H9 (cell line): ENCODE data around the gene VLDLR. TPM values are rescaled to one million over a fixed set of nuclear protein-coding genes. Genes with fewer than 3 reads are reported as not detected.

ENCODE experiments used
- DNase-seq: peaks from one replicate; pipeline ENCODE4 v3.0.0-alpha.2; 2017
- H2AFZ ChIP-seq: one replicate; pipeline ENCODE4 v1.6.1; 2013; ENCODE audit warnings: mild to moderate bottlenecking, low read length, control low read depth, moderate library complexity
- H2AK5ac ChIP-seq: 2 replicates; pipeline ENCODE4 v1.6.1; 2013; ENCODE audit warnings: low read length, control low read depth, mixed read lengths; ENCODE audit not compliant: insufficient read length
- H2BK120ac ChIP-seq: one replicate; pipeline ENCODE4 v1.6.1; 2013; ENCODE audit warnings: low read depth, mild to moderate bottlenecking, low read length, control low read depth, inconsistent platforms; ENCODE audit not compliant: poor library complexity, severe bottlenecking
- H2BK12ac ChIP-seq: 2 replicates; pipeline ENCODE4 v1.6.1; 2013; ENCODE audit warnings: low read length, control low read depth, mixed read lengths, low read depth; ENCODE audit not compliant: insufficient read length
- H2BK15ac ChIP-seq: 2 replicates; pipeline ENCODE4 v1.6.1; 2013; ENCODE audit warnings: low read depth, low read length, control low read depth
- H2BK20ac ChIP-seq: one replicate; pipeline ENCODE4 v1.6.1; 2013; ENCODE audit warnings: low read depth, mild to moderate bottlenecking, low read length, control low read depth, inconsistent platforms; ENCODE audit not compliant: poor library complexity, severe bottlenecking
- H2BK5ac ChIP-seq: 2 replicates; pipeline ENCODE4 v1.6.1; 2013; ENCODE audit warnings: low read length, control low read depth, mixed read lengths; ENCODE audit not compliant: insufficient read length
- H3K14ac ChIP-seq: 2 replicates; pipeline ENCODE4 v1.6.1; 2013; ENCODE audit warnings: low read length, control low read depth; ENCODE audit not compliant: insufficient read depth
- H3K18ac ChIP-seq: 2 replicates; pipeline ENCODE4 v1.6.1; 2013; ENCODE audit warnings: low read depth, mild to moderate bottlenecking, mixed read lengths, low read length, control low read depth; ENCODE audit not compliant: insufficient read length
- H3K23ac ChIP-seq: 2 replicates; pipeline ENCODE4 v1.6.1; 2013; ENCODE audit warnings: low read length, control low read depth, mixed read lengths, low read depth; ENCODE audit not compliant: insufficient read length
- H3K23me2 ChIP-seq: 2 replicates; pipeline ENCODE4 v1.6.1; 2013; ENCODE audit warnings: low read depth, mild to moderate bottlenecking, mixed read lengths, low read length, control low read depth; ENCODE audit not compliant: insufficient read length, poor library complexity, severe bottlenecking
- H3K27ac ChIP-seq: 2 replicates; pipeline ENCODE4 v1.5.1; 2013; ENCODE audit warnings: low read length, control low read depth, mixed read lengths, low read depth; ENCODE audit not compliant: insufficient read length
- H3K27me3 ChIP-seq: 2 replicates; pipeline ENCODE4 v1.6.1; 2013; ENCODE audit warnings: low read length, control low read depth, inconsistent platforms; ENCODE audit not compliant: insufficient read depth
- H3K4ac ChIP-seq: 2 replicates; pipeline ENCODE4 v1.6.1; 2013; ENCODE audit warnings: low read depth, mild to moderate bottlenecking, control low read depth, inconsistent platforms, low read length, moderate library complexity
- H3K4me1 ChIP-seq: 2 replicates; pipeline ENCODE4 v1.6.1; 2013; ENCODE audit warnings: low read length, control low read depth, inconsistent platforms; ENCODE audit not compliant: insufficient read depth
- H3K4me2 ChIP-seq: 2 replicates; pipeline ENCODE4 v1.6.1; 2013; ENCODE audit warnings: low read length, control low read depth, mixed read lengths; ENCODE audit not compliant: insufficient read length, insufficient read depth
- H3K56ac ChIP-seq: 2 replicates; pipeline ENCODE4 v1.6.1; 2013; ENCODE audit warnings: low read depth, mild to moderate bottlenecking, mixed read lengths, low read length, control low read depth; ENCODE audit not compliant: insufficient read length
- H3K79me1 ChIP-seq: 2 replicates; pipeline ENCODE4 v1.6.1; 2013; ENCODE audit warnings: low read depth, mild to moderate bottlenecking, moderate library complexity, low read length, control low read depth, inconsistent platforms; ENCODE audit not compliant: insufficient read depth, poor library complexity, severe bottlenecking
- H3K79me2 ChIP-seq: 2 replicates; pipeline ENCODE4 v1.6.1; 2013; ENCODE audit warnings: low read length, control low read depth, inconsistent platforms; ENCODE audit not compliant: insufficient read depth
- H3K9ac ChIP-seq: 2 replicates; pipeline ENCODE4 v1.6.1; 2013; ENCODE audit warnings: low read length, control low read depth, mixed read lengths; ENCODE audit not compliant: insufficient read length; ENCODE audit errors: extremely low read depth
- H3K9me3 ChIP-seq: one replicate; pipeline ENCODE4 v1.6.1; 2013; ENCODE audit warnings: low read depth, low read length, inconsistent platforms; ENCODE audit not compliant: control insufficient read depth
- H3T11ph ChIP-seq: one replicate; pipeline ENCODE4 v1.6.1; 2013; ENCODE audit warnings: mild to moderate bottlenecking, low read length, control low read depth, inconsistent platforms
- H4K20me1 ChIP-seq: one replicate; pipeline ENCODE4 v1.6.1; 2013; ENCODE audit not compliant: control insufficient read depth, insufficient read length, insufficient read depth
- H4K5ac ChIP-seq: 2 replicates; pipeline ENCODE4 v1.6.1; 2013; ENCODE audit warnings: low read depth, mild to moderate bottlenecking, mixed read lengths, low read length, control low read depth; ENCODE audit not compliant: insufficient read length
- H4K8ac ChIP-seq: replicated peaks from 2 replicates; pipeline ENCODE4 v1.6.1; 2013; ENCODE audit warnings: low read length, control low read depth, mixed read lengths, low read depth; ENCODE audit not compliant: insufficient read length
- H4K91ac ChIP-seq: 2 replicates; pipeline ENCODE4 v1.6.1; 2013; ENCODE audit warnings: low read depth, mild to moderate bottlenecking, moderate library complexity, mixed read lengths, low read length, control low read depth; ENCODE audit not compliant: insufficient read length
- H3K27ac Mint-ChIP-seq, 3 experiments: 2 replicates in 2 of 3; 3 replicates in 1 of 3; pipeline ENCODE4 v1.8.0; 2020 to 2021; ENCODE audit warnings: mixed read lengths in 3 of 3, mild to moderate bottlenecking in 1 of 3, moderate library complexity in 1 of 3
- H3K27me3 Mint-ChIP-seq: 2 replicates; pipeline ENCODE4 v1.8.0; 2021; ENCODE audit warnings: low read depth, mild to moderate bottlenecking, moderate library complexity, mixed read lengths
- H3K36me3 Mint-ChIP-seq, 3 experiments: 2 replicates in 2 of 3; 3 replicates in 1 of 3; pipeline ENCODE4 v1.8.0; 2020 to 2021; ENCODE audit warnings: low read depth in 3 of 3, mixed read lengths in 3 of 3; ENCODE audit not compliant: insufficient read depth in 1 of 3
- H3K4me1 Mint-ChIP-seq, 2 experiments: 2 replicates each; pipeline ENCODE4 v1.8.0; 2020; ENCODE audit warnings: mixed read lengths in 2 of 2
- H3K4me3 Mint-ChIP-seq, 2 experiments: 2 replicates in 1 of 2; 3 replicates in 1 of 2; pipeline ENCODE4 v1.8.0; 2020 to 2021; ENCODE audit warnings: mild to moderate bottlenecking in 2 of 2, mixed read lengths in 2 of 2, moderate library complexity in 1 of 2
- H3K9me3 Mint-ChIP-seq, 2 experiments: 2 replicates in 1 of 2; 3 replicates in 1 of 2; pipeline ENCODE4 v1.8.0; 2020; ENCODE audit warnings: mild to moderate bottlenecking in 2 of 2, mixed read lengths in 2 of 2, moderate library complexity in 1 of 2
- CTCF ChIP-seq: fragments of 200-600 bp; sonication (generic); conservative IDR thresholded peaks from 3 replicates; pipeline ENCODE4 v1.8.0; 2021; ENCODE audit warnings: antibody characterized with exemption, mild to moderate bottlenecking
- WGBS: extraction: QIAGEN DNeasy Blood & Tissue Kit; methylation state at CpG from one replicate; pipeline ENCODE4 v1.1.7; 2013; ENCODE audit warnings: missing lambda C conversion rate, low lambda C conversion rate, mixed read lengths; ENCODE audit not compliant: insufficient read length; ENCODE audit errors: extremely low coverage; 5-methylcytosine and 5-hydroxymethylcytosine counted together
- total RNA-seq: library from RNA; stranded (reverse); gene quantifications from 2 replicates; pipeline ENCODE4 v1.2.1, GENCODE V29; 2021

Gene VLDLR
- total RNA-seq, 1 experiment from 2014 or later = 19.1 TPM

GRCh38 chr9:2601785-2602378 is 19.7 kb upstream of the VLDLR start:
- no peak for TF ChIP-seq CTCF
- Histone ChIP-seq H2AFZ (no peak overlapping the region), H4K8ac (no peak overlapping the region), H3K4me1 (no peaks in the 10 kb centered on the region; the same call in 1 of the 2 replicates), H4K91ac (no peak overlapping the region), H3K14ac (no peak overlapping the region), H2BK120ac (no peak overlapping the region), H3K4me2 (no peak overlapping the region), H3K79me2 (no peaks in the 10 kb centered on the region), H3K27me3 (0 out of 2 replicates have a peak, but pooled peaks cover 2% of the 10 kb centered on the region), H4K20me1 (no peaks in the 10 kb centered on the region), H3K9me3 (no peaks in the 10 kb centered on the region), H2BK20ac (no peak overlapping the region), H3K4ac (no peak overlapping the region), H3K23ac (no peak overlapping the region), H3K27ac (no peak overlapping the region), H3K9ac (no peak overlapping the region), H2BK12ac (no peak overlapping the region), H3K23me2 (no peaks in the 10 kb centered on the region), H4K5ac (no peak overlapping the region), H2BK5ac (no peak overlapping the region), H2AK5ac (no peak overlapping the region), H3K18ac (no peak overlapping the region), H3T11ph (no peak overlapping the region), H2BK15ac (no peak overlapping the region), H3K56ac (no peak overlapping the region), H3K79me1 (no peaks in the 10 kb centered on the region)
- Mint-ChIP-seq H3K4me1 (peaks cover 0 to 3% of the 10 kb centered on the region in 2 experiments; a peak in 1 of 4 replicates), H3K36me3 (peaks cover 0 to 2% (median 0%) of the 10 kb centered on the region in 3 experiments; a peak in 1 of 7 replicates), H3K27me3 (no peaks in the 10 kb centered on the region), H3K9me3 (no peaks in the 10 kb centered on the region), H3K27ac (0 out of 7 replicates have a peak overlapping the region, but pooled peaks of 1 of the 3 experiments have one; percentile 42), H3K4me3 (no peak overlapping the region)
- WGBS = no CpG with 5 or more reads among the region's 3 CpGs
- no peak for DNase-seq
